IPS-18c (cell line): ENCODE results near the gene STAB2.

Source experiments
- H3K4me3 ChIP-seq: 2 replicates; pipeline ENCODE4 v1.7.0; 2013; ENCODE audit warnings: low read depth, mild to moderate bottlenecking, low read length, moderate library complexity; ENCODE audit not compliant: insufficient read depth
- H3K9me3 ChIP-seq: one replicate; pipeline ENCODE4 v1.6.1; 2013; ENCODE audit warnings: mild to moderate bottlenecking, low read length, moderate library complexity; ENCODE audit not compliant: control insufficient read depth, insufficient read depth

STAB2 gene, protein sequence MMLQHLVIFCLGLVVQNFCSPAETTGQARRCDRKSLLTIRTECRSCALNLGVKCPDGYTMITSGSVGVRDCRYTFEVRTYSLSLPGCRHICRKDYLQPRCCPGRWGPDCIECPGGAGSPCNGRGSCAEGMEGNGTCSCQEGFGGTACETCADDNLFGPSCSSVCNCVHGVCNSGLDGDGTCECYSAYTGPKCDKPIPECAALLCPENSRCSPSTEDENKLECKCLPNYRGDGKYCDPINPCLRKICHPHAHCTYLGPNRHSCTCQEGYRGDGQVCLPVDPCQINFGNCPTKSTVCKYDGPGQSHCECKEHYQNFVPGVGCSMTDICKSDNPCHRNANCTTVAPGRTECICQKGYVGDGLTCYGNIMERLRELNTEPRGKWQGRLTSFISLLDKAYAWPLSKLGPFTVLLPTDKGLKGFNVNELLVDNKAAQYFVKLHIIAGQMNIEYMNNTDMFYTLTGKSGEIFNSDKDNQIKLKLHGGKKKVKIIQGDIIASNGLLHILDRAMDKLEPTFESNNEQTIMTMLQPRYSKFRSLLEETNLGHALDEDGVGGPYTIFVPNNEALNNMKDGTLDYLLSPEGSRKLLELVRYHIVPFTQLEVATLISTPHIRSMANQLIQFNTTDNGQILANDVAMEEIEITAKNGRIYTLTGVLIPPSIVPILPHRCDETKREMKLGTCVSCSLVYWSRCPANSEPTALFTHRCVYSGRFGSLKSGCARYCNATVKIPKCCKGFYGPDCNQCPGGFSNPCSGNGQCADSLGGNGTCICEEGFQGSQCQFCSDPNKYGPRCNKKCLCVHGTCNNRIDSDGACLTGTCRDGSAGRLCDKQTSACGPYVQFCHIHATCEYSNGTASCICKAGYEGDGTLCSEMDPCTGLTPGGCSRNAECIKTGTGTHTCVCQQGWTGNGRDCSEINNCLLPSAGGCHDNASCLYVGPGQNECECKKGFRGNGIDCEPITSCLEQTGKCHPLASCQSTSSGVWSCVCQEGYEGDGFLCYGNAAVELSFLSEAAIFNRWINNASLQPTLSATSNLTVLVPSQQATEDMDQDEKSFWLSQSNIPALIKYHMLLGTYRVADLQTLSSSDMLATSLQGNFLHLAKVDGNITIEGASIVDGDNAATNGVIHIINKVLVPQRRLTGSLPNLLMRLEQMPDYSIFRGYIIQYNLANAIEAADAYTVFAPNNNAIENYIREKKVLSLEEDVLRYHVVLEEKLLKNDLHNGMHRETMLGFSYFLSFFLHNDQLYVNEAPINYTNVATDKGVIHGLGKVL (N-terminal part only)

GRCh38 chr12:103586791-103587370 is at the start of gene STAB2:
Gene STAB2, plus strand, starts transcription at chr12:103587273. Its CDS starts 204 bp downstream, at chr12:103587477.
- H3K9me3 ChIP-seq = no peaks in the 10 kb centered on the region

GRCh38 chr12:103538397-103538796 is 48.7 kb upstream of the STAB2 start:
- no peaks in the 10 kb centered on the region for H3K9me3 ChIP-seq
- no peak overlapping the region for H3K4me3 ChIP-seq

More at GRCh38 chr12:103586791-103587370, at the start of gene STAB2:
- no peak within 1 kb of the TSS for H3K4me3 ChIP-seq

DNA sequence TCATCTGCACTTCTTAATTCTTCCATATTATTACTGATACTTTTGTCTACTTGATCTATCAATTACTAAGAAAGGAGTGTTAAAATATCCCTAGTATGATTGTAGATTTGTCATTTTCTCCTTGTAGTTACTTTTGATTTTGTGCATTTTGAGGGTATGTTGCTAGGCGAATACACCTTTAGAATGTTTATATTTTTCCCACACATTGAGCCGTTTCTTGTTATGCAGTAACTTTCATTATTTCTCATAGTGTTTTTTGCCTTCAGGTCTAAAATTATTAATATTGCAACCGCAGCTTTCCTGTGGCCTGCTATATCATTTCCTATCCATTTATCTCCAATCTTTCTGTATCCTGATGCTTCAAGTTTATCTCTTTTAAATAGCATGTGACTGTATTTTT is 46.8 kb upstream of the STAB2 start:
- Histone ChIP-seq H3K4me3 (no peak overlapping the region), H3K9me3 (no peaks in the 10 kb centered on the region)

- Histone ChIP-seq H3K4me3 (no peak overlapping the region), H3K9me3 (no peaks in the 10 kb centered on the region)
Measured at GRCh38 chr12:103542078-103542477, 45.0 kb upstream of the STAB2 start.

DNA sequence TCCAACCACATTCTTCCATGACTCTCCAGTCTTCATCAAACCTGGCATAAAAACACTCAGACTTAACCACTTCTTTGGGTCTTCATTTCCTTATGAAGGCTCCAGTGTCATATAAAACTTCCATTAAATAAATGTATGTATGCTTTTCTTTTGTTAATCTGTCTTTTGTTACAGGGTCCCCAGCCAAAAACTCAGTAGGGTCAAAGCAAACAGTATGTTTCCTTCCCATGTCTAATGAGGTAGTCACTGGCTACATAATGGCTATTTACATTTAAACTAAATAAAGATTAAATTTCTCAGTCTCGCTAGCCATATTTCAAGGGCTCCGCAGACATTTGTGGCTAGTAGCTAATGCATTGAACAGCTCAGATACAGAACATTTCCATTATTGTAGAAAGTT is 40.1 kb upstream of the STAB2 start:
- Histone ChIP-seq H3K9me3 (no peaks in the 10 kb centered on the region), H3K4me3 (no peak overlapping the region)

- no peak overlapping the region for H3K4me3 ChIP-seq
- no peaks in the 10 kb centered on the region for H3K9me3 ChIP-seq
Measured at GRCh38 chr12:103547376-103547775, 39.7 kb upstream of the STAB2 start.

GRCh38 chr12:103547929-103548328 is 39.1 kb upstream of the STAB2 start:
- Histone ChIP-seq H3K4me3 (no peak overlapping the region), H3K9me3 (no peaks in the 10 kb centered on the region)

DNA sequence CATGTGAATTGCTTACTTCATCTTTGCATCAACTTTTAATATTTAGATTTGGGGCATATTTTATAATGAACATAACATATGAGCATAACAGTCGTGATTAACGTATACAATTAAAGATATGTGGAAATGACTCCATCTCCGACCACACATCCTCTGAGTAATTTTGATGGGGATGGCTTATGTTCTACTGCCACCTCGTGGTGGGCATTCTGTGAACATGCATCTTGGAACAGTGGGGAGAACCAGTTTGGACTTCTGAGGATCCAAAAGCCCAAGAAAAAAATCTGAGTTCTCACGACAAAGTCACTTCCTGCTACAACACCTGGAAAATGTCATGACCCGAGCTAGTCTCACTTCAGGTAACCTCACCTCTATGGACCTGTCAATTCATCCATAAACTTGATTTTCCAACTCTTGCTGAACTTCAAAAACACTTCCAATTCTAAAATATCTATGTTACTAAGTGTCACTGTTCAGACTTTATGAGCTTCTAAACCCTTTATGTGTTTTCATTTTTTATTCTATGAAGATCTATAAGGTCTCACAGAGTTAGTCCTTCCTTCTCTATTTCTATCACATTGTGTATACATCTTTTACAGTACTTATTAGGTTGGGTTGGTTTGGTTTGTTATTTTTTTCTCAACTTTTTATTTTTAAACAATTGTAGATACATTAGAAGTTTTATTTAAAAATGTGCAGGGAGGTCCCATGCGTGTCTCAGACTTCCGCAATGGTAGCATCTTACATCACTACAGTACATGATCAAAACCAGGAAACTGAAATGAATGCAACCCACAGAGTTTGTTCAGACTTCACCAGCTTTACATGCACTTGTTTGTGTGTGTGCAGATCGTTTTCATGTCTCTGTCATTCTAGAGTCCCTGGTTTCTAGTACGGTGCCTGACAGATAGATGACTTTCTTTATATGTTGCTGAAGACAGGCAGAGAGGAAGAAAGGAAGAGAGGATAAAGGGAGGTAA is 38.2 kb upstream of the STAB2 start:
- no peak overlapping the region for H3K4me3 ChIP-seq
- no peaks in the 10 kb centered on the region for H3K9me3 ChIP-seq

- H3K4me3 ChIP-seq = no peak overlapping the region
- no peaks in the 10 kb centered on the region for H3K9me3 ChIP-seq
Measured at GRCh38 chr12:103556890-103557627, 30.0 kb upstream of the STAB2 start.

DNA sequence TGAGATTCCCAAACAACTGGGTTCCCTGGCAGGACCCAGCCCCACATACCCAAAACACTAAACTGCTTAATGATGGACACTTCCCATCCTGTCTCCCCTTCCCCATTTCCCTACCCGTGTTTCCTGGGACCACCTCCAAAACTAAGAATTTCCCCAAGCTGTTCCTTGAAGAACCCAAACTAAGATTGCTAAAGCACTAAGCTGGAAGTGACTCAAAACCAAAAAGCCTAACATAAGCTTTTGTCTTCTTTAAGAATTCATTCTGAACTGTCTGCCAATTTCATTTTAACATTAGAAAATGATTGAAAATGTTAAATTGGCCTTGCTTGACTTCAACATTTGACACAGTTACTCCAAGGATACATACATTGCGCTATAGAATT is 29.5 kb upstream of the STAB2 start:
- H3K4me3 ChIP-seq = no peak overlapping the region
- H3K9me3 ChIP-seq = no peaks in the 10 kb centered on the region

DNA sequence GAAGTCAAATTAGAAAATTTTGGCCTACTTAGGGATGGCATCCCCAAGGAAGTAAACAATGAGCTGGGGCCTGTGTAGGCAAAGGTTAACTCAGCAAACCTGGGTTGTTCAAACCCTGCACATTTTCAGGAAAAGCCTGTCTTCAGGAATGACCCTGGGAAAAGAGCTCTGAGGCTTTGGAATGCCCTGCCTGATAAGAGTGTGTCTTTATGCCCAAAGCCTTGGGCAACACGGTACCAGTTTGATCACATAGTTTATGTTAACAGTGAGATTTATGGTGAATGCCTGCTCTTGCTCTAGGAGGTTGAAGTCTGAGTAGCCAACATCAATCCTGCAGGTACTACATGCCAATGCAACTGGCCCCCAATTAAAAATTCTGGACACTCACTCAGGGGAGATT is 28.2 kb upstream of the STAB2 start:
- Histone ChIP-seq H3K4me3 (no peak overlapping the region), H3K9me3 (no peaks in the 10 kb centered on the region)

GRCh38 chr12:103560604-103561101 is 26.4 kb upstream of the STAB2 start:
- Histone ChIP-seq H3K4me3 (no peak overlapping the region), H3K9me3 (no peaks in the 10 kb centered on the region)

GRCh38 chr12:103561174-103561573 is 25.9 kb upstream of the STAB2 start:
- H3K9me3 ChIP-seq = no peaks in the 10 kb centered on the region
- H3K4me3 ChIP-seq = no peak overlapping the region

DNA sequence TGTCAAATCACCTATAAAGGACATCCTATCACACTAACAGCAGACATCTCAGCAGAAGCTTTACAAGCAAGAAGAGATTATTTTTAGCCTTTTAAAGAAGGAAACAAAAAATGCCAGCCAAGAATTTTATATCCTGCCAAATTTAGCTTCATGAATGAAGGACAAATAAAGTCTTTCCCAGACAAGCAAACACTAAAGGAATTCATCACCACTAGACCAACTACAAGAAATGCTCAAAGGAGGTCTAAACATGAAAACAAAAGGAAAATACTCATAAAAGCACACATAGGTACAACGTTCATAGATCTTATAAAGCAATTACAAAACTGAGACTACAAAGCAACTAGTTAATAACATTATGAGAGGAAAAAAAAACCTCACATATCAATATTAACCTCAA is 20.7 kb upstream of the STAB2 start:
- no peak overlapping the region for H3K4me3 ChIP-seq
- no peaks in the 10 kb centered on the region for H3K9me3 ChIP-seq

DNA sequence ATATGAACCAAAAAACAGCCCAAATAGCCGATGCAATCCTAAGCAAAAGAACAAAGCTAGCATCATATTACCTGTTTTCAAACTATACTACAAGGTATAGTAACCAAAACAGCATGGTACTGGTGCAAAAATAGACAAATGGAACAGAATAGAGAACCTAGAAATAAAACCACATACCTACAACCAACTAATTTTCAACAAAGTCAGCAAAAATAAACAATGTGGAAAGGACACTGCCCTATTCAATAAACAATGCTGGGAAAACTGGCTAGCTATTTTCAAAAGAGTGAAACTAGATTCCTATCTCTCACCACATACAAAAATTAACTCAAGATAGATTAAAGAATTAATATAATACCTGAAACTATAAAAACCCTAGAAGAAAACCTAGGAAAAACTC is 17.8 kb upstream of the STAB2 start:
- H3K4me3 ChIP-seq = no peak overlapping the region
- no peaks in the 10 kb centered on the region for H3K9me3 ChIP-seq
